Measurements from ENCODE around the gene DNAJC28.

The DNAJC28 gene

GRCh38 chr21:33505833-33506232 is 14.3 kb upstream of the DNAJC28 start:
- no peak for DNase-seq (ENCODE audit: low read depth in 1 of 2, low spot score in 1 of 2)
- no peaks in the 10 kb centered on the region for H3K27me3 ChIP-seq (ENCODE audit: insufficient read depth, poor library complexity, severe bottlenecking)
- H3K27ac ChIP-seq (replicated peaks): no peak overlapping the region
- TF ChIP-seq REST (IDR thresholded peaks at IDR 0.05; ENCODE audit: insufficient replicate concordance, low read depth) (no peak), POLR2AphosphoS5 (IDR thresholded peaks at IDR 0.05; ENCODE audit: low read depth) (no peak), CTCF (IDR thresholded peaks at IDR 0.05; ENCODE audit: insufficient read depth, low read length) (no peak), GABPA (IDR thresholded peaks at IDR 0.05; ENCODE audit: low read depth) (no peak), SPI1 (IDR thresholded peaks at IDR 0.05; ENCODE audit: borderline replicate concordance, low read depth) (no peak)
- H3K4me3 ChIP-seq (replicated peaks; ENCODE audit: insufficient read depth, low read length): no peak overlapping the region

- DNase-seq (ENCODE audit: low read depth in 1 of 2, low spot score in 1 of 2): no peak
- Histone ChIP-seq H3K4me3 (replicated peaks; ENCODE audit: insufficient read depth, low read length) (no peak overlapping the region), H3K27ac (replicated peaks) (no peak overlapping the region), H3K27me3 (ENCODE audit: insufficient read depth, poor library complexity, severe bottlenecking) (no peaks in the 10 kb centered on the region)
- no peak for TF ChIP-seq REST (IDR thresholded peaks at IDR 0.05; ENCODE audit: insufficient replicate concordance, low read depth)
These were observed 4.8 kb upstream of the DNAJC28 start for GRCh38 chr21:33496345-33496744.

- H3K4me3 ChIP-seq (replicated peaks; ENCODE audit: insufficient read depth, low read length): no peak overlapping the region
- DNase-seq (ENCODE audit: low read depth in 1 of 2, low spot score in 1 of 2): no peak
- no peaks in the 10 kb centered on the region for H3K27me3 ChIP-seq (ENCODE audit: insufficient read depth, poor library complexity, severe bottlenecking)
- H3K27ac ChIP-seq (replicated peaks): no peak overlapping the region
- no peak for TF ChIP-seq SPI1 (IDR thresholded peaks at IDR 0.05; ENCODE audit: borderline replicate concordance, low read depth)
- TF ChIP-seq GABPA (IDR thresholded peaks at IDR 0.05; ENCODE audit: low read depth): no peak
- TF ChIP-seq POLR2AphosphoS5 (IDR thresholded peaks at IDR 0.05; ENCODE audit: low read depth): no peak
- TF ChIP-seq REST (IDR thresholded peaks at IDR 0.05; ENCODE audit: insufficient replicate concordance, low read depth): no peak
- TF ChIP-seq CTCF (IDR thresholded peaks at IDR 0.05; ENCODE audit: insufficient read depth, low read length): no peak
These were observed 4.2 kb upstream of the DNAJC28 start for GRCh38 chr21:33495743-33496142.

GRCh38 chr21:33493756-33494155 is 2.2 kb upstream of the DNAJC28 start:
- Histone ChIP-seq H3K4me3 (replicated peaks; ENCODE audit: insufficient read depth, low read length) (no peak overlapping the region), H3K27me3 (ENCODE audit: insufficient read depth, poor library complexity, severe bottlenecking) (no peaks in the 10 kb centered on the region), H3K27ac (replicated peaks) (no peak overlapping the region)
- DNase-seq (ENCODE audit: low read depth in 1 of 2, low spot score in 1 of 2): peak in 1 of 2 experiments; percentile 39
- TF ChIP-seq SPI1 (IDR thresholded peaks at IDR 0.05; ENCODE audit: borderline replicate concordance, low read depth) (no peak), POLR2AphosphoS5 (IDR thresholded peaks at IDR 0.05; ENCODE audit: low read depth) (no peak), GABPA (IDR thresholded peaks at IDR 0.05; ENCODE audit: low read depth) (no peak), CTCF (IDR thresholded peaks at IDR 0.05; ENCODE audit: insufficient read depth, low read length) (no peak), REST (IDR thresholded peaks at IDR 0.05; ENCODE audit: insufficient replicate concordance, low read depth) (no peak)
